ENCODE measurements around the gene INO80D.
"Not testable (repeated sequence)": the region's sequence is repeated elsewhere in the genome, so short reads cannot be mapped to it uniquely, and the experiment has no call there.

Gene INO80D

GRCh38 chr2:206085742-206086445 is at the start of gene INO80D:
INO80D (minus strand) TSS chr2:206086174; CDS start chr2:206063016, 23,158 bp downstream.
- DNase-seq = peak; percentile 73 to 75

GRCh38 chr2:206127656-206128055 is 41.7 kb upstream of the INO80D start:
- DNase-seq = peak; percentile 2 to 3

GRCh38 chr2:206125901-206126300 is 39.9 kb upstream of the INO80D start:
- DNase-seq = no peak

GRCh38 chr2:206122569-206122968 is 36.6 kb upstream of the INO80D start:
- not testable (repeated sequence) for DNase-seq

GRCh38 chr2:206116278-206116677 is 30.3 kb upstream of the INO80D start:
- no peak for DNase-seq

GRCh38 chr2:206115026-206115578 is 29.1 kb upstream of the INO80D start:
- no peak for DNase-seq

- no peak for DNase-seq
Measured at GRCh38 chr2:206112846-206113547, 27.0 kb upstream of the INO80D start.

GRCh38 chr2:206112108-206112507 is 26.1 kb upstream of the INO80D start:
- DNase-seq = no peak

- no peak for DNase-seq
Measured at GRCh38 chr2:206108713-206109112, 22.7 kb upstream of the INO80D start.

GRCh38 chr2:206105541-206105940 is 19.6 kb upstream of the INO80D start:
- no peak for DNase-seq

GRCh38 chr2:206105038-206105437 is 19.1 kb upstream of the INO80D start:
- DNase-seq = no peak

- DNase-seq = not testable (repeated sequence)
Measured at GRCh38 chr2:206098872-206099271, 12.9 kb upstream of the INO80D start.

GRCh38 chr2:206098471-206098870 is 12.5 kb upstream of the INO80D start:
- no peak for DNase-seq

GRCh38 chr2:206096876-206097275 is 10.9 kb upstream of the INO80D start:
- no peak for DNase-seq

- DNase-seq = peak; percentile 58 to 65
Measured at GRCh38 chr2:206095536-206096332, 9.8 kb upstream of the INO80D start.

GRCh38 chr2:206092297-206092696 is 6.3 kb upstream of the INO80D start:
- DNase-seq = no peak

- DNase-seq = no peak
Measured at GRCh38 chr2:206088248-206088647, 2.3 kb upstream of the INO80D start.

GRCh38 chr2:206086716-206087350 is 859 bp upstream of the INO80D start:
- DNase-seq = peak; percentile 12 to 19

GRCh38 chr2:206084870-206085741 is 868 bp downstream of the INO80D start:
- DNase-seq = peak in 1 of 2 experiments; percentile 10

GRCh38 chr2:206084439-206084869 is 1.5 kb downstream of the INO80D start:
- peak; percentile 17 to 27 for DNase-seq

- DNase-seq = peak in 1 of 2 experiments; percentile 27
Measured at GRCh38 chr2:206083602-206084438, 2.2 kb downstream of the INO80D start.
